Vagina (tissue), 2 donors: ENCODE measurements around the gene CR2.

ENCODE experiments used
- POLR2A ChIP-seq, 2 donors: fragments of 450-650 bp; IDR thresholded peaks; one replicate each; pipeline ENCODE4 v1.6.1; 2017; ENCODE audit warnings: antibody characterized with exemption in 2 of 2, mild to moderate bottlenecking in 2 of 2, moderate library complexity in 2 of 2
- TF ChIP-seq, protein P1 (sequence below), 3 experiments: fragments of 450-650 bp in 2 of 3; fragments of 200-600 bp in 1 of 3; sonication (generic) in 1 of 3; IDR thresholded peaks; one replicate each; pipeline ENCODE4 v1.5.1; 2017 to 2019; ENCODE audit warnings: antibody characterized with exemption in 3 of 3, mild to moderate bottlenecking in 2 of 3, moderate library complexity in 2 of 3

GRCh38 chr1:207417076-207417475, 37.1 kb upstream of the CR2 start:
- TF ChIP-seq, protein P1, sequence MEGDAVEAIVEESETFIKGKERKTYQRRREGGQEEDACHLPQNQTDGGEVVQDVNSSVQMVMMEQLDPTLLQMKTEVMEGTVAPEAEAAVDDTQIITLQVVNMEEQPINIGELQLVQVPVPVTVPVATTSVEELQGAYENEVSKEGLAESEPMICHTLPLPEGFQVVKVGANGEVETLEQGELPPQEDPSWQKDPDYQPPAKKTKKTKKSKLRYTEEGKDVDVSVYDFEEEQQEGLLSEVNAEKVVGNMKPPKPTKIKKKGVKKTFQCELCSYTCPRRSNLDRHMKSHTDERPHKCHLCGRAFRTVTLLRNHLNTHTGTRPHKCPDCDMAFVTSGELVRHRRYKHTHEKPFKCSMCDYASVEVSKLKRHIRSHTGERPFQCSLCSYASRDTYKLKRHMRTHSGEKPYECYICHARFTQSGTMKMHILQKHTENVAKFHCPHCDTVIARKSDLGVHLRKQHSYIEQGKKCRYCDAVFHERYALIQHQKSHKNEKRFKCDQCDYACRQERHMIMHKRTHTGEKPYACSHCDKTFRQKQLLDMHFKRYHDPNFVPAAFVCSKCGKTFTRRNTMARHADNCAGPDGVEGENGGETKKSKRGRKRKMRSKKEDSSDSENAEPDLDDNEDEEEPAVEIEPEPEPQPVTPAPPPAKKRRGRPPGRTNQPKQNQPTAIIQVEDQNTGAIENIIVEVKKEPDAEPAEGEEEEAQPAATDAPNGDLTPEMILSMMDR (IDR thresholded peaks at IDR 0.05), result no peak
- no peak for TF ChIP-seq POLR2A (IDR thresholded peaks at IDR 0.05)
